GM21786 (cell line): ENCODE data around the gene ZSWIM6.

Experiments used
- ATAC-seq: cut with Tn5 transposase; IDR thresholded peaks from one replicate; pipeline ENCODE4 v1.9.1; 2021; ENCODE audit not compliant: unreplicated experiment

Gene ZSWIM6

GRCh38 chr5:61438298-61438970, 106.4 kb downstream of the ZSWIM6 start:
- no peak for ATAC-seq

GRCh38 chr5:61440086-61440485, 108.0 kb downstream of the ZSWIM6 start:
- ATAC-seq, result no peak

GRCh38 chr5:61440596-61440995, 108.5 kb downstream of the ZSWIM6 start:
- no peak for ATAC-seq

- no peak for ATAC-seq
Measured at GRCh38 chr5:61441742-61442141, 109.7 kb downstream of the ZSWIM6 start.

- ATAC-seq, result no peak
Measured at GRCh38 chr5:61447780-61448495, 115.9 kb downstream of the ZSWIM6 start.

GRCh38 chr5:61449804-61450492, 117.9 kb downstream of the ZSWIM6 start:
- no peak for ATAC-seq

- no peak for ATAC-seq
Measured at GRCh38 chr5:61450493-61451279, 118.6 kb downstream of the ZSWIM6 start.

- ATAC-seq, result no peak
Measured at GRCh38 chr5:61455179-61456006, 123.3 kb downstream of the ZSWIM6 start.

- ATAC-seq, result no peak
Measured at GRCh38 chr5:61460471-61460870, 128.4 kb downstream of the ZSWIM6 start.

- no peak for ATAC-seq
Measured at GRCh38 chr5:61461417-61461816, 129.4 kb downstream of the ZSWIM6 start.

GRCh38 chr5:61461926-61462325, 129.9 kb downstream of the ZSWIM6 start:
- ATAC-seq, result no peak

- no peak for ATAC-seq
Measured at GRCh38 chr5:61463596-61463995, 131.5 kb downstream of the ZSWIM6 start.

- ATAC-seq, result no peak
Measured at GRCh38 chr5:61464512-61464911, 132.5 kb downstream of the ZSWIM6 start.

- no peak for ATAC-seq
Measured at GRCh38 chr5:61465066-61465465, 133.0 kb downstream of the ZSWIM6 start.

- no peak for ATAC-seq
Measured at GRCh38 chr5:61465496-61465895, 133.4 kb downstream of the ZSWIM6 start.

- no peak for ATAC-seq
Measured at GRCh38 chr5:61466017-61466416, 134.0 kb downstream of the ZSWIM6 start.

GRCh38 chr5:61467766-61468482, 135.9 kb downstream of the ZSWIM6 start:
- no peak for ATAC-seq

- ATAC-seq, result no peak
Measured at GRCh38 chr5:61468483-61468865, 136.4 kb downstream of the ZSWIM6 start.

GRCh38 chr5:61471352-61471751, 139.3 kb downstream of the ZSWIM6 start:
- no peak for ATAC-seq
